SK-N-MC (cell line): ENCODE measurements around the gene ARHGAP30.
"Not testable (repeated sequence)": the region's sequence is repeated elsewhere in the genome, so short reads cannot be mapped to it uniquely, and the experiment has no call there.

ENCODE experiments used
- DNase-seq: peaks from one replicate; pipeline ENCODE4 v3.0.0-alpha.2; 2011; ENCODE audit warnings: low read depth, low spot score
- H3K27ac ChIP-seq: fragments of 200-600 bp; sonication (generic); 2 replicates; pipeline ENCODE4 v1.5.1; 2016; ENCODE audit warnings: mixed run types
- H3K36me3 ChIP-seq: fragments of 200-600 bp; sonication (generic); 2 replicates; pipeline ENCODE4 v1.6.1; 2017; ENCODE audit warnings: antibody characterized with exemption, low read length, mixed read lengths; ENCODE audit not compliant: insufficient read depth
- H3K4me3 ChIP-seq: fragments of 200-600 bp; sonication (generic); 2 replicates; pipeline ENCODE4 v1.5.1; 2016
- H3K9ac ChIP-seq: fragments of 200-600 bp; sonication (generic); 2 replicates; pipeline ENCODE4 v1.8.0; 2017; ENCODE audit warnings: mixed run types, mixed read lengths; ENCODE audit not compliant: insufficient read length
- H3K9me3 ChIP-seq: fragments of 200-600 bp; sonication (generic); 2 replicates; pipeline ENCODE4 v1.6.1; 2017; ENCODE audit warnings: low read depth, mild to moderate bottlenecking, antibody characterized with exemption, low read length, moderate library complexity, mixed read lengths
- EZH2 ChIP-seq: fragments of 200-600 bp; sonication (generic); IDR thresholded peaks from one replicate; pipeline ENCODE4 v1.6.1; 2017; ENCODE audit warnings: antibody characterized with exemption
- FOXP2 ChIP-seq: optimal IDR thresholded peaks from 2 replicates; pipeline ENCODE3; 2011; ENCODE audit warnings: mild to moderate bottlenecking, moderate library complexity; ENCODE audit not compliant: insufficient read depth; ENCODE audit errors: extremely low read length, control extremely low read depth
- POLR2AphosphoS5 ChIP-seq: IDR thresholded peaks from 2 replicates; pipeline ENCODE4 v1.6.1; 2012; ENCODE audit warnings: mild to moderate bottlenecking, low read depth, low read length, borderline replicate concordance

The ARHGAP30 gene

DNA sequence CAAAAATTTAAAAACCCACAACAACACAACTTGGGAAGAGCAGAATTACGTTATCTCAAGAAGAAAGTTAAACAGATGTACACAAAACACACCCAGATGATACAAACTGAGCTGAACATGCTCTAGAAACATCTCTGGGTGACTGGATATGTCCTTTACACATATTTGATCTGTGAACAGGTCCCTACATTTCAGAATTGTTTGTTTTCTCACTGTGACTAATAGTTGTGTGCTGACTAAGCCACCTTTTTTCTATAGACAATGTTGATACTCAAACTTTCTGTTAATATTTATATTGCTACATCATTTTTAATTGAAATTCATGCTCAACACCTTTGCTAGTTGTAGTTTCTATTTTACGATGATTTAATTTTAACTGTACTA is 47.7 kb downstream of the ARHGAP30 start:
- no peak for TF ChIP-seq FOXP2
- TF ChIP-seq POLR2AphosphoS5, result no peak
- no peak for TF ChIP-seq EZH2
- Histone ChIP-seq H3K36me3 (no peaks in the 10 kb centered on the region), H3K4me3 (peak overlapping the region; percentile 93), H3K27ac (no peak overlapping the region), H3K9ac (no peak overlapping the region), H3K9me3 (no peaks in the 10 kb centered on the region)
- DNase-seq, result no peak

GRCh38 chr1:161021165-161021969 is 48.3 kb downstream of the ARHGAP30 start:
- Histone ChIP-seq H3K4me3 (peak overlapping the region; percentile 93), H3K9ac (peak overlapping the region; percentile 5), H3K9me3 (no peaks in the 10 kb centered on the region), H3K36me3 (no peaks in the 10 kb centered on the region), H3K27ac (no peak overlapping the region)
- DNase-seq, result peak; percentile 50
- TF ChIP-seq EZH2 (no peak), POLR2AphosphoS5 (peak; percentile 55; the same call in 1 of the 2 replicates)

- Histone ChIP-seq H3K27ac (no peak within 1 kb of the TSS), H3K9ac (peak within 1 kb of the TSS; percentile 61), H3K9me3 (no peaks in the 10 kb centered on the region), H3K4me3 (peak within 1 kb of the TSS; percentile 93), H3K36me3 (no peaks in the 10 kb centered on the region)
- no peak for TF ChIP-seq FOXP2
- peak; percentile 52; the same call in 1 of the 2 replicates for TF ChIP-seq POLR2AphosphoS5
- no peak for DNase-seq
Observed at GRCh38 chr1:161020509-161021164, 49.1 kb downstream of the ARHGAP30 start, which contains the start of gene F11R. TSS of gene F11R (minus strand) at chr1:161021152. CDS start at chr1:161021073, 79 bp downstream.

- Histone ChIP-seq H3K36me3 (no peaks in the 10 kb centered on the region), H3K4me3 (peak overlapping the region; percentile 93), H3K27ac (no peak overlapping the region), H3K9me3 (no peaks in the 10 kb centered on the region), H3K9ac (peak overlapping the region; percentile 61)
- TF ChIP-seq EZH2 (no peak), FOXP2 (no peak), POLR2AphosphoS5 (no peak)
- DNase-seq, result no peak
Observed at GRCh38 chr1:161019751-161020495, 49.8 kb downstream of the ARHGAP30 start.

- H3K4me3 ChIP-seq, H3K9me3 ChIP-seq, H3K27ac ChIP-seq, H3K36me3 ChIP-seq, H3K9ac ChIP-seq, DNase-seq: not testable (repeated sequence)
Observed at GRCh38 chr1:161019111-161019660, 50.5 kb downstream of the ARHGAP30 start.

DNA sequence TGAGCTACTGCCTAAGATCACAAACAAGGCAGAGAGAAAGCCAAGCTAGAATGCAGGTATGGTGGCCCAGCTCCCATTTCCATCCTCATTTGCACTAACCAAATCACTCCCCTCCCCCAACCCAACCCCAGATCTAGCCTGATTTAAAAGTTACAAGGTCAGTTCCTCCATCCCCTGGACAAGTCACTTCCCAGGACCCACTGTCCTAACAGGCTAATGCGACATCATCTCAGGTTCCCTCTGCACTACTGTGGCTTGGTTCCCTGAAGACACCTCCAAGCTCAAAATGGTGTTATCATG is 51.1 kb downstream of the ARHGAP30 start:
- Histone ChIP-seq H3K36me3 (no peaks in the 10 kb centered on the region), H3K4me3 (no peak overlapping the region), H3K9me3 (no peaks in the 10 kb centered on the region), H3K27ac (no peak overlapping the region), H3K9ac (no peak overlapping the region)
- no peak for TF ChIP-seq POLR2AphosphoS5
- TF ChIP-seq EZH2, result no peak
- no peak for TF ChIP-seq FOXP2
- no peak for DNase-seq

DNA sequence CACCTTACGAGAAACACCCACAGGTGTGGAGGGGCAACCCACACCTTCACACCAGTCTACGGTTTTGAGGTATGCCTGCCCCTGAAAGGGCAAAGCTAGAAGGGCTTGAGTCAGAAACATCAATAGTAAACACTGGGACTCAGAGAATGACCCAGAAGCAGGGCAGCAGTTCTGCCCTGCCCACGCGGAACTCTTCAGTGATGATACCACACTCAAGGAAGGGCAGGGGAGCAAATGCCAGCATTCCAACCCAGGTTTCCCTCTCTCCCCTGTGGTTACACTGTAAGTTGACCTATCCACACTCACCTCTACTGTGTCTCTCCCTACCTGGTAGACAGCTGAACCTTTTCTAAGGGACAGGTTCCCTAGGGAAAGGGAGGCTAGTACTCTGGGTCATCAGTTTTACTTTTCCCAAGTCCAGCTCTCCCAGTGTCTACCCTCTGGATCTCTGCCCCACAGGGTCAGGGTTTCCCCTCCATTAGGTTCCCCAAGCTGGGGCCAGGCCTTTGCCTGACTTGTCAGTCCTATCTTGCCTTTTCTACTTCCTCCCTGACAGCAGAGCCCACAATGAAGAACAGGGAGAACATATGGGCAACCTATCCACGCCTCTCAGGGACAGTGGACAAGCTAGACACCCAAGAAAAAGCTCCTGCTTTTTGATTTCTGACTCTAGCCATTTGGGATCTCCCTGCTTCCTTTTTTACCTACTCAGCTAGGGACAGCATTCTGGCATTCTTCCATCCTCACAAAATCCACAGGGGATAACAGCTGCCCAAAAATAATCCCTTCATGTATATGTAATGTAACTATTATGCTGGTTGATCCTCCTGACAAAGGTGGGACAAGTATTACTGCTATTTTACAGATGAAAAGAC is 51.7 kb downstream of the ARHGAP30 start:
- Histone ChIP-seq H3K27ac (no peak overlapping the region), H3K9me3 (no peaks in the 10 kb centered on the region), H3K9ac (no peak overlapping the region), H3K4me3 (no peak overlapping the region), H3K36me3 (no peaks in the 10 kb centered on the region)
- DNase-seq, result no peak
- TF ChIP-seq POLR2AphosphoS5 (no peak), FOXP2 (no peak)

DNA sequence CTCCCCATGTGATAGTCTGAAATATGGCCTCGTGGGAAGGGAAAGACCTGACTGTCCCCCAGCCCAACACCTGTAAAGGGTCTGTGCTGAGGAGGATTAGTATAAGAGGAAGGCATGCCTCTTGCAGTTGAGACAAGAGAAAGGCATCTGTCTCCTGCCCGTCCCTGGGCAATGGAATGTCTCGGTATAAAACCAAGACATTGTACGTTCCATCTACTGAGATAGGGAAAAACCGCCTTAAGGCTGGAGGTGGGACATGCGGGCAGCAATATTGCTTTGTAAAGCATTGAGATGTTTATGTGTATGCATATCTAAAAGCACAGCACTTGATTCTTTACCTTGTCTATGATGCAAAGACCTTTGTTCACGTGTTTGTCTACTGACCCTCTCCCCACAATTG is 52.5 kb downstream of the ARHGAP30 start:
- H3K9ac ChIP-seq, H3K27ac ChIP-seq, H3K4me3 ChIP-seq, DNase-seq, H3K36me3 ChIP-seq, H3K9me3 ChIP-seq: not testable (repeated sequence)

GRCh38 chr1:161016683-161017082 is 53.0 kb downstream of the ARHGAP30 start:
- not testable (repeated sequence) for H3K9me3 ChIP-seq, H3K4me3 ChIP-seq, H3K36me3 ChIP-seq, H3K9ac ChIP-seq, H3K27ac ChIP-seq, DNase-seq
